ENCODE results near the gene ALG11. TPM values are rescaled to one million over a fixed set of nuclear protein-coding genes. Genes with fewer than 3 reads are reported as not detected.
A peak's percentile ranks its signal among the peaks of the same experiment; 100 is the strongest.
"Not testable (repeated sequence)": the region's sequence is repeated elsewhere in the genome, so short reads cannot be mapped to it uniquely, and the experiment has no call there.

Gene ALG11
- total RNA-seq, 1 experiment from 2014 or later = 23.9 TPM

DNA sequence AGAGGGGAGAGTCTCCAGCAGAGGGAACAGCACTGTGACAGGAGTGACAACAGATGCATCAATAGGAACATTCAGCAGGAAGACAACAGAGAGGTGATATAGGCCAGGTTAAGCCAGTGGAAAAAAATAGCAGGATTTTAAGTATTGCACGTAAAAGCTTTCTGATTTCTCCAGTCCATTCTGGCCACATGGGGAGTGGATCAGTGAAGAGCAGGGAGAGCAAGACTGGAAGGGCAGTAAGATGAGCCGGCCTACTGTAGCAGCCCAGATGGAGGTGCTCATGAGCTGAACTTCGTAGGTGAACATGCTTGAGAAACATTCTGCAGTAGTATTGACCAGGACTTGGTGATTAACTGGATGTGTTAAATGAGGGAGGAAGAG is 14.0 kb downstream of the ALG11 start:
- no peak overlapping the region for H3K27ac ChIP-seq (ENCODE audit: low read length)
- ChIA-PET CTCF (no interaction called here), POLR2A (no interaction called here)
- no peaks in the 10 kb centered on the region for H3K4me1 ChIP-seq (ENCODE audit: control insufficient read depth, insufficient read depth, low read length)
- ATAC-seq (no peak), DNase-seq (ENCODE audit: low read depth, low spot score) (no peak)
- H3K9me3 ChIP-seq (ENCODE audit: control insufficient read depth, insufficient read depth, low read depth, low read length) = no peaks in the 10 kb centered on the region
- H3K4me3 ChIP-seq (ENCODE audit: low read depth in 2 of 2, low read length in 2 of 2) = no peak overlapping the region
- peaks cover 3% of the 10 kb centered on the region for H3K36me3 ChIP-seq (ENCODE audit: control insufficient read depth, insufficient read depth, low read length)
- intact Hi-C loops (cut with micrococcal nuclease; ENCODE audit: unreplicated experiment) = no loop called here
- no TSS peak for BruUV-seq (replicated peaks)
- H3K27me3 ChIP-seq (ENCODE audit: control insufficient read depth, insufficient read depth, low read length) = no peaks in the 10 kb centered on the region
- TF ChIP-seq SIN3A (IDR thresholded peaks at IDR 0.05; ENCODE audit: borderline replicate concordance, insufficient read depth, low read depth, low read length) = no peak
- TF ChIP-seq POLR2AphosphoS5 (IDR thresholded peaks at IDR 0.05; ENCODE audit: low read depth, low read length) = no peak
- TF ChIP-seq CTCF (IDR thresholded peaks at IDR 0.05) = peak; percentile 13; the same call in 1 of the 2 replicates
- TF ChIP-seq TCF7L2 (IDR thresholded peaks at IDR 0.05; ENCODE audit: low read depth, low read length) = no peak
- TF ChIP-seq, protein P1, sequence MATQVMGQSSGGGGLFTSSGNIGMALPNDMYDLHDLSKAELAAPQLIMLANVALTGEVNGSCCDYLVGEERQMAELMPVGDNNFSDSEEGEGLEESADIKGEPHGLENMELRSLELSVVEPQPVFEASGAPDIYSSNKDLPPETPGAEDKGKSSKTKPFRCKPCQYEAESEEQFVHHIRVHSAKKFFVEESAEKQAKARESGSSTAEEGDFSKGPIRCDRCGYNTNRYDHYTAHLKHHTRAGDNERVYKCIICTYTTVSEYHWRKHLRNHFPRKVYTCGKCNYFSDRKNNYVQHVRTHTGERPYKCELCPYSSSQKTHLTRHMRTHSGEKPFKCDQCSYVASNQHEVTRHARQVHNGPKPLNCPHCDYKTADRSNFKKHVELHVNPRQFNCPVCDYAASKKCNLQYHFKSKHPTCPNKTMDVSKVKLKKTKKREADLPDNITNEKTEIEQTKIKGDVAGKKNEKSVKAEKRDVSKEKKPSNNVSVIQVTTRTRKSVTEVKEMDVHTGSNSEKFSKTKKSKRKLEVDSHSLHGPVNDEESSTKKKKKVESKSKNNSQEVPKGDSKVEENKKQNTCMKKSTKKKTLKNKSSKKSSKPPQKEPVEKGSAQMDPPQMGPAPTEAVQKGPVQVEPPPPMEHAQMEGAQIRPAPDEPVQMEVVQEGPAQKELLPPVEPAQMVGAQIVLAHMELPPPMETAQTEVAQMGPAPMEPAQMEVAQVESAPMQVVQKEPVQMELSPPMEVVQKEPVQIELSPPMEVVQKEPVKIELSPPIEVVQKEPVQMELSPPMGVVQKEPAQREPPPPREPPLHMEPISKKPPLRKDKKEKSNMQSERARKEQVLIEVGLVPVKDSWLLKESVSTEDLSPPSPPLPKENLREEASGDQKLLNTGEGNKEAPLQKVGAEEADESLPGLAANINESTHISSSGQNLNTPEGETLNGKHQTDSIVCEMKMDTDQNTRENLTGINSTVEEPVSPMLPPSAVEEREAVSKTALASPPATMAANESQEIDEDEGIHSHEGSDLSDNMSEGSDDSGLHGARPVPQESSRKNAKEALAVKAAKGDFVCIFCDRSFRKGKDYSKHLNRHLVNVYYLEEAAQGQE (IDR thresholded peaks at IDR 0.05; ENCODE audit: insufficient read depth in 1 of 2, low read depth in 2 of 2, low read length in 1 of 2) = no peak
- in situ Hi-C loops (cut with HindIII; ENCODE audit: low pct_unique_long_range_greater_than_20kb, low sequenced_read_pairs) = no loop called here

- H3K4me3 ChIP-seq (ENCODE audit: low read depth in 2 of 2, low read length in 2 of 2) = no peak overlapping the region
- POLR2A ChIA-PET = no interaction called here
- TF ChIP-seq POLR2AphosphoS5 (IDR thresholded peaks at IDR 0.05; ENCODE audit: low read depth, low read length) = no peak
- no peaks in the 10 kb centered on the region for H3K27me3 ChIP-seq (ENCODE audit: control insufficient read depth, insufficient read depth, low read length)
- no peaks in the 10 kb centered on the region for H3K4me1 ChIP-seq (ENCODE audit: control insufficient read depth, insufficient read depth, low read length)
- no peaks in the 10 kb centered on the region for H3K9me3 ChIP-seq (ENCODE audit: control insufficient read depth, insufficient read depth, low read depth, low read length)
- intact Hi-C loops (cut with micrococcal nuclease; ENCODE audit: unreplicated experiment) (no loop called here), in situ Hi-C loops (cut with HindIII; ENCODE audit: low pct_unique_long_range_greater_than_20kb, low sequenced_read_pairs) (no loop called here)
- DNase-seq (ENCODE audit: low read depth, low spot score) (no peak), ATAC-seq (no peak)
- H3K27ac ChIP-seq (ENCODE audit: low read length) = no peak overlapping the region
- BruUV-seq (replicated peaks) = no TSS peak
- CTCF ChIA-PET = no interaction called here
- H3K36me3 ChIP-seq (ENCODE audit: control insufficient read depth, insufficient read depth, low read length) = peaks cover 3% of the 10 kb centered on the region
Measured at GRCh38 chr13:52027832-52028231, 15.6 kb downstream of the ALG11 start.

DNA sequence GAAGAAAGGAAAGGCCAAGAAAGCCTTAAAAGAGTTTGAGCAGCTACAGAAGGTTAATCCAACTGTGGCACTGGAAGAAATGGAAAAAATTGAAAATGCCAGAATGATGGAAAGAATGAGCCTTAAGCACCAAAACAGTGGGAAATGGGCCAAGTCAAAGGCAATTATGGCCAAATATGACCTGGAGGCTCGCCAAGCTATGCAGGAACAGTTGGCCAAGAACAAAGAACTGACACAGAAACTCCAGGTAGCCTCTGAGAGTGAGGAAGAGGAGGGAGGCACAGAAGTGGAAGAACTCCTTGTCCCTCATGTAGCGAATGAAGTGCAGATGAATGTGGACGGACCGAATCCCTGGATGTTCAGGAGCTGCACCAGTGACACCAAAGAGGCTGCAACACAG is 17.4 kb downstream of the ALG11 start:
- no peaks in the 10 kb centered on the region for H3K27me3 ChIP-seq (ENCODE audit: control insufficient read depth, insufficient read depth, low read length)
- CTCF ChIA-PET = no interaction called here
- POLR2A ChIA-PET = no interaction called here
- ATAC-seq (no peak), DNase-seq (ENCODE audit: low read depth, low spot score) (no peak)
- TSS peak; percentile 44 for BruUV-seq (replicated peaks)
- in situ Hi-C loops (cut with HindIII; ENCODE audit: low pct_unique_long_range_greater_than_20kb, low sequenced_read_pairs) = no loop called here
- no peaks in the 10 kb centered on the region for H3K4me1 ChIP-seq (ENCODE audit: control insufficient read depth, insufficient read depth, low read length)
- TF ChIP-seq CTCF (IDR thresholded peaks at IDR 0.05) = no peak
- no peak for TF ChIP-seq TCF7L2 (IDR thresholded peaks at IDR 0.05; ENCODE audit: low read depth, low read length)
- TF ChIP-seq SIN3A (IDR thresholded peaks at IDR 0.05; ENCODE audit: borderline replicate concordance, insufficient read depth, low read depth, low read length) = no peak
- TF ChIP-seq, protein P1 (IDR thresholded peaks at IDR 0.05; ENCODE audit: insufficient read depth in 1 of 2, low read depth in 2 of 2, low read length in 1 of 2) = no peak
- no peak for TF ChIP-seq POLR2AphosphoS5 (IDR thresholded peaks at IDR 0.05; ENCODE audit: low read depth, low read length)
- H3K27ac ChIP-seq (ENCODE audit: low read length) = no peak overlapping the region
- H3K36me3 ChIP-seq (ENCODE audit: control insufficient read depth, insufficient read depth, low read length) = peaks cover 3% of the 10 kb centered on the region; the same call in 1 of the 2 replicates
- intact Hi-C loops (cut with micrococcal nuclease; ENCODE audit: unreplicated experiment) = no loop called here
- no peaks in the 10 kb centered on the region for H3K9me3 ChIP-seq (ENCODE audit: control insufficient read depth, insufficient read depth, low read depth, low read length)
- H3K4me3 ChIP-seq (ENCODE audit: low read depth in 2 of 2, low read length in 2 of 2) = no peak overlapping the region

GRCh38 chr13:52030401-52030800 is 18.2 kb downstream of the ALG11 start:
- CTCF ChIA-PET; POLR2A ChIA-PET; in situ Hi-C loops (cut with HindIII; ENCODE audit: low pct_unique_long_range_greater_than_20kb, low sequenced_read_pairs): not testable (repeated sequence)

More at GRCh38 chr13:52030401-52030800, 18.2 kb downstream of the ALG11 start:
- H3K27ac ChIP-seq (ENCODE audit: low read length); H3K9me3 ChIP-seq (ENCODE audit: control insufficient read depth, insufficient read depth, low read depth, low read length); ATAC-seq; BruUV-seq (replicated peaks); H3K4me1 ChIP-seq (ENCODE audit: control insufficient read depth, insufficient read depth, low read length); H3K27me3 ChIP-seq (ENCODE audit: control insufficient read depth, insufficient read depth, low read length); intact Hi-C loops (cut with micrococcal nuclease; ENCODE audit: unreplicated experiment); DNase-seq (ENCODE audit: low read depth, low spot score); H3K36me3 ChIP-seq (ENCODE audit: control insufficient read depth, insufficient read depth, low read length); H3K4me3 ChIP-seq (ENCODE audit: low read depth in 2 of 2, low read length in 2 of 2): not testable (repeated sequence)

All from Panc1 (cell line).